ENCODE data around the gene TSPAN17. TPM values are rescaled to one million over a fixed set of nuclear protein-coding genes. Genes with fewer than 3 reads are reported as not detected.

Gene TSPAN17
- total and polyA plus RNA-seq, 4 experiments from 2014 or later, result 16.0 to 30.7 (median 27.1) TPM

GRCh38 chr5:176682016-176682531, 34.8 kb downstream of the TSPAN17 start:
- H3K27ac Mint-ChIP-seq, result peak overlapping the region in 1 of 7 donors; percentile 55
- H3K27ac ChIP-seq (ENCODE audit: low read depth, low read length), result no peak overlapping the region
- H3K9me3 ChIP-seq (ENCODE audit: control insufficient read depth in 1 of 2, low read length in 2 of 2), result no peaks in the 10 kb centered on the region
- no peak for DNase-seq
- no peak overlapping the region for H3K4me3 ChIP-seq (ENCODE audit: low read length in 2 of 2)
- no peak overlapping the region for H3K4me3 Mint-ChIP-seq
- peaks cover 9% of the 10 kb centered on the region for H3K27me3 ChIP-seq (ENCODE audit: insufficient read depth, low read length)
- no peaks in the 10 kb centered on the region for H3K4me1 ChIP-seq (ENCODE audit: insufficient read depth, low read length)
- ChIA-PET CTCF (ENCODE audit: partially characterized antibody) (no interaction called here), POLR2A (ENCODE audit: partially characterized antibody) (no interaction called here)
- no peaks in the 10 kb centered on the region for H3K36me3 ChIP-seq (ENCODE audit: insufficient read depth, low read length)
- peaks cover 0 to 2% of the 10 kb centered on the region in 2 donors for H3K36me3 Mint-ChIP-seq
- intact Hi-C loops (cut with micrococcal nuclease), result no loop called here
- H3K27me3 Mint-ChIP-seq, result peaks cover 35 to 56% of the 10 kb centered on the region in 2 donors
- peaks cover 2 to 24% (median 20%) of the 10 kb centered on the region in 8 donors for H3K9me3 Mint-ChIP-seq
- H3K4me1 Mint-ChIP-seq, result no peaks in the 10 kb centered on the region

GRCh38 chr5:176685010-176685409, 37.7 kb downstream of the TSPAN17 start:
- Histone ChIP-seq H3K4me1 (ENCODE audit: insufficient read depth, low read length) (no peaks in the 10 kb centered on the region), H3K27ac (ENCODE audit: low read depth, low read length) (no peak overlapping the region), H3K4me3 (ENCODE audit: low read length in 2 of 2) (no peak overlapping the region), H3K9me3 (ENCODE audit: control insufficient read depth in 1 of 2, low read length in 2 of 2) (no peaks in the 10 kb centered on the region), H3K36me3 (ENCODE audit: insufficient read depth, low read length) (no peaks in the 10 kb centered on the region), H3K27me3 (ENCODE audit: insufficient read depth, low read length) (no peaks in the 10 kb centered on the region)
- intact Hi-C loops (cut with micrococcal nuclease), result no loop called here
- Mint-ChIP-seq H3K4me1 (no peaks in the 10 kb centered on the region), H3K9me3 (peaks cover 2 to 38% (median 20%) of the 10 kb centered on the region in 8 donors), H3K27ac (no peak overlapping the region), H3K4me3 (no peak overlapping the region), H3K27me3 (peaks cover 30 to 39% of the 10 kb centered on the region in 2 donors), H3K36me3 (peaks cover 0 to 3% of the 10 kb centered on the region in 2 donors)
- ChIA-PET POLR2A (ENCODE audit: partially characterized antibody) (no interaction called here), CTCF (ENCODE audit: partially characterized antibody) (no interaction called here)
- no peak for DNase-seq

- no peak for DNase-seq
- Mint-ChIP-seq H3K36me3 (peaks cover 0 to 3% of the 10 kb centered on the region in 2 donors), H3K27ac (no peak overlapping the region), H3K9me3 (peaks cover 2 to 38% (median 21%) of the 10 kb centered on the region in 8 donors), H3K4me1 (no peaks in the 10 kb centered on the region), H3K4me3 (no peak overlapping the region), H3K27me3 (peaks cover 35 to 44% of the 10 kb centered on the region in 2 donors)
- ChIA-PET POLR2A (ENCODE audit: partially characterized antibody) (no interaction called here), CTCF (ENCODE audit: partially characterized antibody) (no interaction called here)
- no peaks in the 10 kb centered on the region for H3K27me3 ChIP-seq (ENCODE audit: insufficient read depth, low read length)
- no peak overlapping the region for H3K27ac ChIP-seq (ENCODE audit: low read depth, low read length)
- H3K9me3 ChIP-seq (ENCODE audit: control insufficient read depth in 1 of 2, low read length in 2 of 2), result no peaks in the 10 kb centered on the region
- H3K4me3 ChIP-seq (ENCODE audit: low read length in 2 of 2), result no peak overlapping the region
- no peaks in the 10 kb centered on the region for H3K36me3 ChIP-seq (ENCODE audit: insufficient read depth, low read length)
- intact Hi-C loops (cut with micrococcal nuclease), result no loop called here
- H3K4me1 ChIP-seq (ENCODE audit: insufficient read depth, low read length), result no peaks in the 10 kb centered on the region
Observed at GRCh38 chr5:176687247-176687646, 40.0 kb downstream of the TSPAN17 start.

GRCh38 chr5:176687881-176688280, 40.6 kb downstream of the TSPAN17 start:
- Histone ChIP-seq H3K27me3 (ENCODE audit: insufficient read depth, low read length) (no peaks in the 10 kb centered on the region), H3K4me1 (ENCODE audit: insufficient read depth, low read length) (peaks cover under 1% of the 10 kb centered on the region), H3K4me3 (ENCODE audit: low read length in 2 of 2) (no peak overlapping the region), H3K36me3 (ENCODE audit: insufficient read depth, low read length) (no peaks in the 10 kb centered on the region), H3K9me3 (ENCODE audit: control insufficient read depth in 1 of 2, low read length in 2 of 2) (no peaks in the 10 kb centered on the region), H3K27ac (ENCODE audit: low read depth, low read length) (no peak overlapping the region)
- no peaks in the 10 kb centered on the region for H3K4me1 Mint-ChIP-seq
- H3K27me3 Mint-ChIP-seq, result peaks cover 33 to 41% of the 10 kb centered on the region in 2 donors
- H3K36me3 Mint-ChIP-seq, result peaks cover 0 to 3% of the 10 kb centered on the region in 2 donors
- ChIA-PET CTCF (ENCODE audit: partially characterized antibody) (no interaction called here), POLR2A (ENCODE audit: partially characterized antibody) (no interaction called here)
- intact Hi-C loops (cut with micrococcal nuclease), result no loop called here
- no peak for DNase-seq
- no peak overlapping the region for H3K27ac Mint-ChIP-seq
- no peak overlapping the region for H3K4me3 Mint-ChIP-seq
- peaks cover 2 to 38% (median 21%) of the 10 kb centered on the region in 8 donors for H3K9me3 Mint-ChIP-seq

- CTCF ChIA-PET (ENCODE audit: partially characterized antibody), result no interaction called here
- no peaks in the 10 kb centered on the region for H3K4me1 Mint-ChIP-seq
- no peak overlapping the region for H3K4me3 Mint-ChIP-seq
Observed at GRCh38 chr5:176690911-176691310, 43.6 kb downstream of the TSPAN17 start.

GRCh38 chr5:176691524-176691923, 44.2 kb downstream of the TSPAN17 start:
- Mint-ChIP-seq H3K36me3 (peaks cover 0 to 1% of the 10 kb centered on the region in 2 donors), H3K4me1 (no peaks in the 10 kb centered on the region), H3K4me3 (no peak overlapping the region), H3K27ac (no peak overlapping the region), H3K9me3 (peaks cover 0 to 19% (median 1%) of the 10 kb centered on the region in 8 donors), H3K27me3 (peaks cover 42 to 52% of the 10 kb centered on the region in 2 donors)
- CTCF ChIA-PET (ENCODE audit: partially characterized antibody), result interaction anchor here (0.8 kb wide), 1 partner anchor 118 kb away, joined by 3 read pairs; no protein-coding TSS in a partner anchor
- Histone ChIP-seq H3K36me3 (ENCODE audit: insufficient read depth, low read length) (no peaks in the 10 kb centered on the region), H3K4me3 (ENCODE audit: low read length in 2 of 2) (no peak overlapping the region), H3K4me1 (ENCODE audit: insufficient read depth, low read length) (peaks cover 3% of the 10 kb centered on the region), H3K9me3 (ENCODE audit: control insufficient read depth in 1 of 2, low read length in 2 of 2) (no peaks in the 10 kb centered on the region), H3K27me3 (ENCODE audit: insufficient read depth, low read length) (no peaks in the 10 kb centered on the region), H3K27ac (ENCODE audit: low read depth, low read length) (no peak overlapping the region)
- DNase-seq, result no peak
- intact Hi-C loops (cut with micrococcal nuclease), result no loop called here
- POLR2A ChIA-PET (ENCODE audit: partially characterized antibody), result no interaction called here

More at GRCh38 chr5:176690911-176691310, 43.6 kb downstream of the TSPAN17 start:
- H3K27ac Mint-ChIP-seq, result no peak overlapping the region
- H3K9me3 Mint-ChIP-seq, result peaks cover 0 to 21% (median 2%) of the 10 kb centered on the region in 8 donors
- Histone ChIP-seq H3K36me3 (ENCODE audit: insufficient read depth, low read length) (no peaks in the 10 kb centered on the region), H3K9me3 (ENCODE audit: control insufficient read depth in 1 of 2, low read length in 2 of 2) (no peaks in the 10 kb centered on the region), H3K4me1 (ENCODE audit: insufficient read depth, low read length) (peaks cover 3% of the 10 kb centered on the region), H3K27ac (ENCODE audit: low read depth, low read length) (no peak overlapping the region), H3K27me3 (ENCODE audit: insufficient read depth, low read length) (no peaks in the 10 kb centered on the region), H3K4me3 (ENCODE audit: low read length in 2 of 2) (no peak overlapping the region)
- POLR2A ChIA-PET (ENCODE audit: partially characterized antibody), result no interaction called here
- intact Hi-C loops (cut with micrococcal nuclease), result no loop called here
- peaks cover 0 to 1% of the 10 kb centered on the region in 2 donors for H3K36me3 Mint-ChIP-seq
- no peak for DNase-seq
- peaks cover 43 to 49% of the 10 kb centered on the region in 2 donors for H3K27me3 Mint-ChIP-seq

- peaks cover 48 to 59% of the 10 kb centered on the region in 2 donors for H3K27me3 Mint-ChIP-seq
- H3K36me3 Mint-ChIP-seq, result peaks cover 0 to 1% of the 10 kb centered on the region in 2 donors
- no peaks in the 10 kb centered on the region for H3K4me1 Mint-ChIP-seq
- Histone ChIP-seq H3K4me3 (ENCODE audit: low read length in 2 of 2) (no peak overlapping the region), H3K36me3 (ENCODE audit: insufficient read depth, low read length) (no peaks in the 10 kb centered on the region), H3K9me3 (ENCODE audit: control insufficient read depth in 1 of 2, low read length in 2 of 2) (no peaks in the 10 kb centered on the region), H3K4me1 (ENCODE audit: insufficient read depth, low read length) (peaks cover 3% of the 10 kb centered on the region), H3K27ac (ENCODE audit: low read depth, low read length) (no peak overlapping the region), H3K27me3 (ENCODE audit: insufficient read depth, low read length) (no peaks in the 10 kb centered on the region)
- no peak overlapping the region for H3K4me3 Mint-ChIP-seq
- ChIA-PET POLR2A (ENCODE audit: partially characterized antibody) (no interaction called here), CTCF (ENCODE audit: partially characterized antibody) (interaction anchor here (0.8 kb wide), 1 partner anchor 119 kb away, joined by 3 read pairs; no protein-coding TSS in a partner anchor)
- H3K27ac Mint-ChIP-seq, result no peak overlapping the region
- H3K9me3 Mint-ChIP-seq, result peaks cover 0 to 11% (median 1%) of the 10 kb centered on the region in 8 donors
- no peak for DNase-seq
- intact Hi-C loops (cut with micrococcal nuclease), result no loop called here
Observed at GRCh38 chr5:176692326-176692725, 45.0 kb downstream of the TSPAN17 start.

Measured in CD4-positive, alpha-beta memory T cell (primary cell).